IMR-90 (cell line): ENCODE measurements around the gene MAB21L1. TPM values are rescaled to one million over a fixed set of nuclear protein-coding genes. Genes with fewer than 3 reads are reported as not detected.

Source experiments
- ATAC-seq: fragments of 200-7000 bp; cut with Tn5 transposase; 2 replicates; pipeline ENCODE4 v1.9.1; 2020; ENCODE audit warnings: low read depth, mild to moderate bottlenecking, moderate library complexity
- BruUV-seq: library from RNA; stranded (reverse); fragments of 400-500 nt; replicated peaks from 2 replicates; lab custom pipeline; 2021; lab: Mats Ljungman, UMichigan
- CTCF ChIA-PET: fragments of 300-600 bp; formaldehyde crosslinking; extraction: SDS; loops from one replicate; lab custom pipeline; 2021; ENCODE audit warnings: antibody characterized with exemption; lab: Yijun Ruan, JAX
- POLR2A ChIA-PET: fragments of 300-600 bp; sonication (Branson Sonifier 250); formaldehyde crosslinking; loops from one replicate; lab custom pipeline; 2022; ENCODE audit warnings: antibody characterized with exemption; ENCODE audit not compliant: unreplicated experiment; lab: Charles Lee
- DNase-seq: peaks from one replicate; pipeline ENCODE4 v3.0.0; 2013
- H2AFZ ChIP-seq: replicated peaks from 2 replicates; pipeline ENCODE3; 2013; ENCODE audit warnings: low read length, mild to moderate bottlenecking; ENCODE audit not compliant: poor library complexity
- H2AK5ac ChIP-seq: 2 replicates; pipeline ENCODE4 v1.6.1; 2013; ENCODE audit warnings: low read depth, low read length, inconsistent platforms
- H2AK9ac ChIP-seq: replicated peaks from 2 replicates; pipeline ENCODE3; 2013; ENCODE audit warnings: mild to moderate bottlenecking, low read depth, low read length, moderate library complexity; ENCODE audit not compliant: poor library complexity
- H2BK120ac ChIP-seq: 2 replicates; pipeline ENCODE4 v1.6.1; 2013; ENCODE audit warnings: low read depth, low read length, inconsistent platforms
- H2BK15ac ChIP-seq: 3 replicates; pipeline ENCODE4 v1.6.1; 2013; ENCODE audit warnings: low read depth, low read length, inconsistent platforms
- H2BK20ac ChIP-seq: 2 replicates; pipeline ENCODE4 v1.6.1; 2013; ENCODE audit warnings: low read depth, mild to moderate bottlenecking, inconsistent platforms, low read length, moderate library complexity
- H2BK5ac ChIP-seq: 2 replicates; pipeline ENCODE4 v1.6.1; 2013; ENCODE audit warnings: mild to moderate bottlenecking, low read depth, low read length, inconsistent platforms; ENCODE audit not compliant: poor library complexity, severe bottlenecking
- H3K14ac ChIP-seq: replicated peaks from 2 replicates; pipeline ENCODE4 v1.6.1; 2013; ENCODE audit warnings: low read depth, low read length, inconsistent platforms
- H3K18ac ChIP-seq: 2 replicates; pipeline ENCODE4 v1.6.1; 2013; ENCODE audit warnings: low read depth, low read length, control low read depth
- H3K23ac ChIP-seq: 2 replicates; pipeline ENCODE4 v1.6.1; 2013; ENCODE audit warnings: low read depth, low read length, inconsistent platforms
- H3K27ac ChIP-seq: 2 replicates; pipeline ENCODE4 v1.5.1; 2013; ENCODE audit warnings: mild to moderate bottlenecking, control low read depth, low read length; ENCODE audit not compliant: insufficient read depth
- H3K27me3 ChIP-seq: 2 replicates; pipeline ENCODE4 v1.6.1; 2013; ENCODE audit warnings: low read length; ENCODE audit not compliant: control insufficient read depth, insufficient read depth
- H3K36me3 ChIP-seq: 2 replicates; pipeline ENCODE4 v1.6.1; 2013; ENCODE audit warnings: low read length, mixed read lengths; ENCODE audit not compliant: control insufficient read depth, insufficient read depth
- H3K4ac ChIP-seq: 2 replicates; pipeline ENCODE4 v1.6.1; 2013; ENCODE audit warnings: low read depth, low read length, inconsistent platforms
- H3K4me1 ChIP-seq: 2 replicates; pipeline ENCODE4 v1.6.1; 2013; ENCODE audit warnings: low read length, mixed read lengths; ENCODE audit not compliant: control insufficient read depth, insufficient read depth
- H3K4me2 ChIP-seq: 2 replicates; pipeline ENCODE4 v1.6.1; 2013; ENCODE audit warnings: low read depth, mild to moderate bottlenecking, control low read depth, low read length, moderate library complexity
- H3K4me3 ChIP-seq: 2 replicates; pipeline ENCODE4 v1.5.1; 2013; ENCODE audit warnings: low read depth, mild to moderate bottlenecking, control low read depth, low read length, moderate library complexity; ENCODE audit not compliant: insufficient read depth
- H3K56ac ChIP-seq: 2 replicates; pipeline ENCODE4 v1.6.1; 2013; ENCODE audit warnings: low read length, inconsistent platforms; ENCODE audit not compliant: insufficient read depth; ENCODE audit errors: extremely low read depth
- H3K79me1 ChIP-seq, 2 experiments: 2 replicates each; pipeline ENCODE4 v1.6.1; 2013; ENCODE audit warnings: low read length in 2 of 2, inconsistent platforms in 1 of 2, low read depth in 1 of 2
- H3K9ac ChIP-seq: 2 replicates; pipeline ENCODE4 v1.6.1; 2013; ENCODE audit warnings: low read depth, low read length, control low read depth
- H3K9me1 ChIP-seq: 2 replicates; pipeline ENCODE4 v1.6.1; 2013; ENCODE audit warnings: low read length, inconsistent platforms; ENCODE audit not compliant: insufficient read depth
- H3K9me3 ChIP-seq: 2 replicates; pipeline ENCODE4 v1.6.1; 2013; ENCODE audit warnings: low read length; ENCODE audit not compliant: control insufficient read depth, insufficient read depth
- H4K20me1 ChIP-seq: 2 replicates; pipeline ENCODE4 v1.6.1; 2013; ENCODE audit warnings: low read length, inconsistent platforms; ENCODE audit not compliant: insufficient read depth
- H4K5ac ChIP-seq: 2 replicates; pipeline ENCODE4 v1.6.1; 2013; ENCODE audit warnings: mild to moderate bottlenecking, low read depth, low read length, control low read depth
- H4K8ac ChIP-seq, 2 experiments: 2 replicates each; pipeline ENCODE4 v1.6.1; 2013; ENCODE audit warnings: low read depth in 2 of 2, low read length in 2 of 2, control low read depth in 1 of 2, inconsistent platforms in 1 of 2
- H4K91ac ChIP-seq: 2 replicates; pipeline ENCODE4 v1.6.1; 2013; ENCODE audit warnings: low read depth, low read length, inconsistent platforms; ENCODE audit not compliant: insufficient read depth
- BHLHE40 ChIP-seq: fragments of 150-350 bp; IDR thresholded peaks from 2 replicates; pipeline ENCODE4 v1.6.1; 2016; ENCODE audit warnings: mild to moderate bottlenecking, low read depth, low read length
- CEBPB ChIP-seq: IDR thresholded peaks from 2 replicates; pipeline ENCODE4 v1.6.1; 2012; ENCODE audit warnings: low read depth, low read length, improper control_type of control experiment
- CHD1 ChIP-seq: IDR thresholded peaks from 2 replicates; pipeline ENCODE4 v1.6.1; 2012; ENCODE audit warnings: low read depth, low read length, improper control_type of control experiment
- FOS ChIP-seq: fragments of 150-350 bp; IDR thresholded peaks from 2 replicates; pipeline ENCODE4 v1.6.1; 2016; ENCODE audit warnings: low read depth, low read length
- MAFK ChIP-seq: IDR thresholded peaks from 2 replicates; pipeline ENCODE4 v1.6.1; 2012; ENCODE audit warnings: low read depth, low read length, improper control_type of control experiment
- MAZ ChIP-seq: IDR thresholded peaks from 2 replicates; pipeline ENCODE4 v1.6.1; 2012; ENCODE audit warnings: low read depth, mild to moderate bottlenecking, low read length, improper control_type of control experiment, moderate library complexity, borderline replicate concordance
- MXI1 ChIP-seq: IDR thresholded peaks from 2 replicates; pipeline ENCODE4 v1.6.1; 2012; ENCODE audit warnings: low read depth, mild to moderate bottlenecking, low read length, moderate library complexity, borderline replicate concordance
- NFE2L2 ChIP-seq: fragments of 150-350 bp; IDR thresholded peaks from 2 replicates; pipeline ENCODE4 v1.6.1; 2016; ENCODE audit warnings: low read depth, mild to moderate bottlenecking, low read length
- POLR2A ChIP-seq: IDR thresholded peaks from 2 replicates; pipeline ENCODE4 v1.6.1; 2012; ENCODE audit warnings: mild to moderate bottlenecking, low read depth, low read length
- RAD21 ChIP-seq: IDR thresholded peaks from 2 replicates; pipeline ENCODE4 v1.6.1; 2012; ENCODE audit warnings: low read length, improper control_type of control experiment
- RCOR1 ChIP-seq: IDR thresholded peaks from 2 replicates; pipeline ENCODE4 v1.6.1; 2012; ENCODE audit warnings: mild to moderate bottlenecking, low read length, improper control_type of control experiment; ENCODE audit not compliant: insufficient replicate concordance
- RFX5 ChIP-seq: IDR thresholded peaks from 2 replicates; pipeline ENCODE4 v1.8.0; 2012; ENCODE audit warnings: low read depth, mild to moderate bottlenecking, low read length, moderate library complexity
- SMC3 ChIP-seq: fragments of 150-350 bp; IDR thresholded peaks from 2 replicates; pipeline ENCODE4 v1.6.1; 2016; ENCODE audit warnings: low read depth, mild to moderate bottlenecking, antibody characterized with exemption, low read length, moderate library complexity
- WGBS, 2 experiments: methylation state at CpG; one replicate each; pipeline versions ENCODE4 v1.1.5 to v1.1.7; 2013; ENCODE audit warnings: missing lambda C conversion rate in 2 of 2; ENCODE audit not compliant: insufficient read length in 1 of 2; ENCODE audit errors: extremely low coverage in 2 of 2; 5-methylcytosine and 5-hydroxymethylcytosine counted together
- dilution Hi-C: fragments of 300-500 bp; cut with HindIII; formaldehyde crosslinking; loops from one replicate; pipeline ENCODE4 v1.14.3; 2018; ENCODE audit warnings: low sequenced_read_pairs; ENCODE audit not compliant: unreplicated experiment
- in situ Hi-C: fragments of 300-500 bp; cut with MboI; formaldehyde crosslinking; loops from 3 replicates; pipeline ENCODE4 v1.14.3; 2019; ENCODE audit warnings: low sequenced_read_pairs, inconsistent platforms, mixed read lengths
- intact Hi-C: fragments of 100-400 bp; cut with micrococcal nuclease; formaldehyde crosslinking; loops from 2 replicates; pipeline ENCODE4 v1.10.0; 2022
- polyA plus RNA-seq, 3 experiments: library from polyadenylated mRNA; depleted of rRNA; stranded (reverse); fragments of >200 nt; gene quantifications; 2 replicates each; pipeline ENCODE4 v1.2.3, GENCODE V29; 2012; ENCODE audit warnings: low replicate concordance in 1 of 3
- total RNA-seq: library from RNA; depleted of rRNA; stranded (reverse); fragments of >200 nt; gene quantifications from 2 replicates; pipeline ENCODE4 v1.2.3, GENCODE V29; 2012
- TF ChIP-seq, protein P1 (sequence below): fragments of 150-350 bp; IDR thresholded peaks from 2 replicates; pipeline ENCODE4 v1.6.1; 2017; ENCODE audit warnings: mild to moderate bottlenecking, antibody characterized with exemption, low read length, low read depth
- TF ChIP-seq, protein P2 (sequence below): conservative IDR thresholded peaks from 2 replicates; pipeline ENCODE4 v1.5.1; 2012; ENCODE audit warnings: mild to moderate bottlenecking, low read depth, low read length, improper control_type of control experiment

MAB21L1 gene
- total and polyA plus RNA-seq, 2 of the 4 experiments (the other 2 are of a cell fraction): 0.53 to 0.72 TPM

DNA sequence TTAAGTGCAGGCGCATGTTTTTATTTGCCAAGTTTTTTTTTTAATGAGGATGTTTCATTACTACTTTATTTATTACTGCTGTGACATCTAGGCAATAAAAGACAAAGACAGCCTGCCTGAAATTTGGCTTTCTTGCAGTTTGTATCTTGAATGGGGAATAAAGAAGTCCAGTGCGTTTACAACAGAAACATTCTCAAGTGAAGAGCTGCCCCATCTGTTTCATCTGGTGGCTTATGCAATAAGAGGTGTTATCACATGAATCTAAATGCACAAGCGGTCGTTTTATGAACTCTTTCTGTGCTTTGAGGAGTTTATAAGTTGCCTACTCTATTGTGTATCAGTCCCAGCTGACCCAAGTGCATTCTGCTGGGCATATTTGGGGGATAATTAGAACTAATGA, 12.6 kb upstream of the MAB21L1 start:
- H4K91ac ChIP-seq: no peak overlapping the region
- H2BK15ac ChIP-seq: no peak overlapping the region
- no peak overlapping the region for H2BK120ac ChIP-seq
- H4K8ac ChIP-seq: no peak overlapping the region
- no peaks in the 10 kb centered on the region for H3K9me3 ChIP-seq
- no peaks in the 10 kb centered on the region for H4K20me1 ChIP-seq
- no peak overlapping the region for H3K18ac ChIP-seq
- H3K23ac ChIP-seq: no peak overlapping the region
- H3K27me3 ChIP-seq: no peaks in the 10 kb centered on the region
- in situ Hi-C loops (no loop called here), intact Hi-C loops (no loop called here), dilution Hi-C loops (no loop called here)
- no peak overlapping the region for H3K4me2 ChIP-seq
- CTCF ChIA-PET: no interaction called here
- no peaks in the 10 kb centered on the region for H3K4me1 ChIP-seq
- no peaks in the 10 kb centered on the region for H3K79me1 ChIP-seq
- H3K4ac ChIP-seq: no peak overlapping the region
- H3K4me3 ChIP-seq: no peak overlapping the region
- H2AFZ ChIP-seq: no peak overlapping the region
- TF ChIP-seq MAFK (no peak), RFX5 (no peak), MXI1 (no peak), POLR2A (no peak), CEBPB (no peak), CHD1 (no peak), SMC3 (no peak), BHLHE40 (no peak), NFE2L2 (no peak), MAZ (no peak), FOS (no peak), RAD21 (no peak), RCOR1 (no peak)
- TF ChIP-seq, protein P1, sequence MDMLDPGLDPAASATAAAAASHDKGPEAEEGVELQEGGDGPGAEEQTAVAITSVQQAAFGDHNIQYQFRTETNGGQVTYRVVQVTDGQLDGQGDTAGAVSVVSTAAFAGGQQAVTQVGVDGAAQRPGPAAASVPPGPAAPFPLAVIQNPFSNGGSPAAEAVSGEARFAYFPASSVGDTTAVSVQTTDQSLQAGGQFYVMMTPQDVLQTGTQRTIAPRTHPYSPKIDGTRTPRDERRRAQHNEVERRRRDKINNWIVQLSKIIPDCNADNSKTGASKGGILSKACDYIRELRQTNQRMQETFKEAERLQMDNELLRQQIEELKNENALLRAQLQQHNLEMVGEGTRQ: no peak
- TF ChIP-seq, protein P2, sequence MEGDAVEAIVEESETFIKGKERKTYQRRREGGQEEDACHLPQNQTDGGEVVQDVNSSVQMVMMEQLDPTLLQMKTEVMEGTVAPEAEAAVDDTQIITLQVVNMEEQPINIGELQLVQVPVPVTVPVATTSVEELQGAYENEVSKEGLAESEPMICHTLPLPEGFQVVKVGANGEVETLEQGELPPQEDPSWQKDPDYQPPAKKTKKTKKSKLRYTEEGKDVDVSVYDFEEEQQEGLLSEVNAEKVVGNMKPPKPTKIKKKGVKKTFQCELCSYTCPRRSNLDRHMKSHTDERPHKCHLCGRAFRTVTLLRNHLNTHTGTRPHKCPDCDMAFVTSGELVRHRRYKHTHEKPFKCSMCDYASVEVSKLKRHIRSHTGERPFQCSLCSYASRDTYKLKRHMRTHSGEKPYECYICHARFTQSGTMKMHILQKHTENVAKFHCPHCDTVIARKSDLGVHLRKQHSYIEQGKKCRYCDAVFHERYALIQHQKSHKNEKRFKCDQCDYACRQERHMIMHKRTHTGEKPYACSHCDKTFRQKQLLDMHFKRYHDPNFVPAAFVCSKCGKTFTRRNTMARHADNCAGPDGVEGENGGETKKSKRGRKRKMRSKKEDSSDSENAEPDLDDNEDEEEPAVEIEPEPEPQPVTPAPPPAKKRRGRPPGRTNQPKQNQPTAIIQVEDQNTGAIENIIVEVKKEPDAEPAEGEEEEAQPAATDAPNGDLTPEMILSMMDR: no peak
- no peak overlapping the region for H2BK20ac ChIP-seq
- H2AK5ac ChIP-seq: no peak overlapping the region
- H3K36me3 ChIP-seq: no peaks in the 10 kb centered on the region
- H3K14ac ChIP-seq: no peak overlapping the region
- no peaks in the 10 kb centered on the region for H3K9me1 ChIP-seq
- H4K5ac ChIP-seq: no peak overlapping the region
- no peak overlapping the region for H3K27ac ChIP-seq
- ATAC-seq: no peak
- H2AK9ac ChIP-seq: no peak overlapping the region
- H2BK5ac ChIP-seq: no peak overlapping the region
- DNase-seq: no peak
- H3K56ac ChIP-seq: no peak overlapping the region
- H3K9ac ChIP-seq: no peak overlapping the region
- BruUV-seq: no TSS peak
- POLR2A ChIA-PET: no interaction called here
- WGBS, 2 experiments: no CpG with 5 or more reads among the region's 4 CpGs
